Breast epithelium (tissue), 4 donors: Measurements from ENCODE around the gene HERC2. TPM values are rescaled to one million over a fixed set of nuclear protein-coding genes. Genes with fewer than 3 reads are reported as not detected.

Source experiments
- DNase-seq, 2 donors: peaks; one replicate each; pipeline ENCODE4 v3.0.0-alpha.2; 2019; ENCODE audit warnings: low spot score in 2 of 2
- H3K27ac ChIP-seq, 2 donors: fragments of 200-600 bp; sonication (generic) in 1 of 2; one replicate each; pipeline ENCODE4 v1.5.1; 2016 to 2019; ENCODE audit warnings: mild to moderate bottlenecking in 1 of 2
- H3K27me3 ChIP-seq, 2 donors: fragments of 200-600 bp; sonication (generic) in 1 of 2; one replicate each; pipeline versions ENCODE4 v1.5.1 to v1.6.0; 2017 to 2019; ENCODE audit warnings: control low read depth in 1 of 2, mild to moderate bottlenecking in 1 of 2
- H3K36me3 ChIP-seq: fragments of 200-600 bp; one replicate; pipeline ENCODE4 v1.5.1; 2019
- H3K4me1 ChIP-seq, 2 donors: fragments of 200-600 bp; sonication (generic); one replicate each; pipeline ENCODE4 v1.5.1; 2016 to 2019; ENCODE audit warnings: control low read depth in 1 of 2
- H3K4me3 ChIP-seq, 3 donors: fragments of 200-600 bp; sonication (generic); 1 replicate in 2 of 3; 2 replicates in 1 of 3; pipeline ENCODE4 v1.5.1; 2016 to 2019; ENCODE audit warnings: mild to moderate bottlenecking in 3 of 3, moderate library complexity in 2 of 3
- H3K9me3 ChIP-seq, 2 donors: fragments of 200-600 bp; sonication (generic) in 1 of 2; one replicate each; pipeline ENCODE4 v1.5.1; 2016 to 2019; ENCODE audit warnings: control low read depth in 1 of 2
- POLR2A ChIP-seq: fragments of 450-650 bp; IDR thresholded peaks from one replicate; pipeline ENCODE4 v1.6.1; 2016; ENCODE audit warnings: antibody characterized with exemption, mild to moderate bottlenecking, moderate library complexity
- POLR2AphosphoS5 ChIP-seq, 3 donors: sonication (generic); formaldehyde crosslinking; IDR thresholded peaks; one replicate each; pipeline ENCODE4 v1.6.1; 2017; ENCODE audit warnings: antibody characterized with exemption in 3 of 3
- intact Hi-C: fragments of 100-400 bp; cut with DNase I; formaldehyde crosslinking; loops from one replicate; pipeline ENCODE4 v1.15.1; 2023; ENCODE audit warnings: low total_unique reads
- total RNA-seq, 3 donors: library from RNA; depleted of rRNA; stranded (reverse); fragments of >200 nt; gene quantifications; one replicate each; pipeline ENCODE4 v1.1.0, GENCODE V29; 2016
- TF ChIP-seq, protein P1 (sequence below), 3 donors: fragments of 450-650 bp; IDR thresholded peaks; one replicate each; pipeline ENCODE4 v1.5.1; 2016 to 2017; ENCODE audit warnings: antibody characterized with exemption in 3 of 3, mild to moderate bottlenecking in 3 of 3, moderate library complexity in 3 of 3

The HERC2 gene
- total RNA-seq, 3 donors from 2014 or later, result 46.2 to 55.8 (median 51.1) TPM

DNA sequence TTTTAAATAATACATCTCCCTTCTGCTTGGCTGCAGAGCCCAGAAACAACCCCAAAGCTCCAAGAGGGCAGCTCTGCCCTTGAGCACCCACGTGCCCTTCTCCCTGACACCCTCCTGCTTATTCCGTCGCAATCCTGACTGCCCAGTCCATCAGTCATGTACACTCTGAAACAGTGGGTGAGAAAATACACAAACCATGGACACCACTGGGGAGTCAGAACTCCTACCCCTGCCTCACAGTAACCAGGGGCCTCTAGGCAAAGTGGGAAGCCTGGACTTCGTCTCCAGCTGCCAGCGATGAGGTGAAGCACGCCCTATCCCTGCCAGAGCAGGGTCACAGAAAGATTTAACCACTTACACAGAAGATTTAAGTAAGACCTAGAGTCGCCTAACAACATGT lies 40.1 kb downstream of the HERC2 start:
- Histone ChIP-seq H3K4me3 (no peak overlapping the region), H3K36me3 (no peaks in the 10 kb centered on the region), H3K4me1 (no peaks in the 10 kb centered on the region), H3K9me3 (peaks cover 0 to 4% of the 10 kb centered on the region in 2 donors), H3K27me3 (no peaks in the 10 kb centered on the region), H3K27ac (no peak overlapping the region)
- TF ChIP-seq POLR2AphosphoS5 (IDR thresholded peaks at IDR 0.05) (no peak), POLR2A (no peak)
- TF ChIP-seq, protein P1, sequence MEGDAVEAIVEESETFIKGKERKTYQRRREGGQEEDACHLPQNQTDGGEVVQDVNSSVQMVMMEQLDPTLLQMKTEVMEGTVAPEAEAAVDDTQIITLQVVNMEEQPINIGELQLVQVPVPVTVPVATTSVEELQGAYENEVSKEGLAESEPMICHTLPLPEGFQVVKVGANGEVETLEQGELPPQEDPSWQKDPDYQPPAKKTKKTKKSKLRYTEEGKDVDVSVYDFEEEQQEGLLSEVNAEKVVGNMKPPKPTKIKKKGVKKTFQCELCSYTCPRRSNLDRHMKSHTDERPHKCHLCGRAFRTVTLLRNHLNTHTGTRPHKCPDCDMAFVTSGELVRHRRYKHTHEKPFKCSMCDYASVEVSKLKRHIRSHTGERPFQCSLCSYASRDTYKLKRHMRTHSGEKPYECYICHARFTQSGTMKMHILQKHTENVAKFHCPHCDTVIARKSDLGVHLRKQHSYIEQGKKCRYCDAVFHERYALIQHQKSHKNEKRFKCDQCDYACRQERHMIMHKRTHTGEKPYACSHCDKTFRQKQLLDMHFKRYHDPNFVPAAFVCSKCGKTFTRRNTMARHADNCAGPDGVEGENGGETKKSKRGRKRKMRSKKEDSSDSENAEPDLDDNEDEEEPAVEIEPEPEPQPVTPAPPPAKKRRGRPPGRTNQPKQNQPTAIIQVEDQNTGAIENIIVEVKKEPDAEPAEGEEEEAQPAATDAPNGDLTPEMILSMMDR (IDR thresholded peaks at IDR 0.05), result no peak
- intact Hi-C loops, result no loop called here
- no peak for DNase-seq

DNA sequence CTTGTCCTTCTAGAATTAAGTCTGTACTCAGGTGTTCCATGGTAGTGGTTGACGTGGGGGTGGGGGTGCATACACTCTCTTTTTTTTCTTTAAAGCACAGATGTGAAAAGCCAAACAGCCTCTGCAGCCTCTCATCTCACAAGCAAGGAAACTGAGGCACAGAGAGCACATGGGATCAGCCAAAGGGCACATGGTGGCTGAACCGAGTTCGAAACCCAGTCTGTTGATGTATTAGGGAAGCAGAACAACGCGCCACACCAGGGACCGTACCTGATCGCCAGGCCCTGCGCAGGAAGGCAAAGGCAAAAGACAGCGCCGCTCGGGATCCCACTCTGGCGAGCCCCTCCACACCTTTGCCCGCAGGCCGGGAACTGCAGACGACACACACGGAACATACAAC lies 47.3 kb downstream of the HERC2 start:
- Histone ChIP-seq H3K36me3 (no peaks in the 10 kb centered on the region), H3K4me1 (no peaks in the 10 kb centered on the region), H3K27ac (no peak overlapping the region), H3K4me3 (no peak overlapping the region), H3K9me3 (no peaks in the 10 kb centered on the region), H3K27me3 (no peaks in the 10 kb centered on the region)
- TF ChIP-seq POLR2AphosphoS5 (IDR thresholded peaks at IDR 0.05) (no peak), POLR2A (no peak)
- TF ChIP-seq, protein P1 (IDR thresholded peaks at IDR 0.05), result no peak
- no peak for DNase-seq
- intact Hi-C loops, result no loop called here

- intact Hi-C loops, result no loop called here
- H3K36me3 ChIP-seq, result no peaks in the 10 kb centered on the region
- no peak for DNase-seq
Observed at GRCh38 chr15:28273873-28274610, 47.9 kb downstream of the HERC2 start.

DNA sequence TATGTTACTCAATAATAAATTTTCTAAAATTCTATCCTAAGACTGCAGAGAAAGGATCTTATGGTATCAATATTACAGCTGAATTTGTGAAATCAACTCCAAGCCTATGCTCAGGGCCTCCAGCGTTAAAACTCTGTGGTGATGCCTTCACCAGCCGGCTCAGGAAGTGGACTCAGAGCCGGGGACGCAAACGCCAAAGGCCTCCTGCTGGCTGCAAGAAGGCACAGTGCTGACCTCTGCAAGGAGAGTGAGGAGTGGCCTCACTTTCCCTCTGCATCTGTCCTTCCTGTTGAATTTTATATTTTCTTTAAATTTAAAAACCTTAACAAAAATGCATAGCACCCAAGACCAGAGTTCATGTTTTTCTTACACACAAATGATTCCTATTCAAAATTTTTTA lies 48.5 kb downstream of the HERC2 start:
- Histone ChIP-seq H3K4me1 (no peaks in the 10 kb centered on the region), H3K36me3 (no peaks in the 10 kb centered on the region), H3K27me3 (no peaks in the 10 kb centered on the region), H3K4me3 (no peak overlapping the region), H3K27ac (no peak overlapping the region), H3K9me3 (no peaks in the 10 kb centered on the region)
- no peak for DNase-seq
- intact Hi-C loops, result no loop called here
- TF ChIP-seq POLR2AphosphoS5 (IDR thresholded peaks at IDR 0.05), result no peak
- TF ChIP-seq POLR2A, result no peak
- TF ChIP-seq, protein P1 (IDR thresholded peaks at IDR 0.05), result no peak

More at GRCh38 chr15:28273873-28274610, 47.9 kb downstream of the HERC2 start:
- no peaks in the 10 kb centered on the region for H3K27me3 ChIP-seq
- H3K9me3 ChIP-seq, result no peaks in the 10 kb centered on the region
- TF ChIP-seq POLR2AphosphoS5 (IDR thresholded peaks at IDR 0.05), result no peak
- TF ChIP-seq POLR2A, result no peak
- TF ChIP-seq, protein P1 (IDR thresholded peaks at IDR 0.05), result no peak
- H3K4me3 ChIP-seq, result no peak overlapping the region
- no peaks in the 10 kb centered on the region for H3K4me1 ChIP-seq
- H3K27ac ChIP-seq, result no peak overlapping the region

DNA sequence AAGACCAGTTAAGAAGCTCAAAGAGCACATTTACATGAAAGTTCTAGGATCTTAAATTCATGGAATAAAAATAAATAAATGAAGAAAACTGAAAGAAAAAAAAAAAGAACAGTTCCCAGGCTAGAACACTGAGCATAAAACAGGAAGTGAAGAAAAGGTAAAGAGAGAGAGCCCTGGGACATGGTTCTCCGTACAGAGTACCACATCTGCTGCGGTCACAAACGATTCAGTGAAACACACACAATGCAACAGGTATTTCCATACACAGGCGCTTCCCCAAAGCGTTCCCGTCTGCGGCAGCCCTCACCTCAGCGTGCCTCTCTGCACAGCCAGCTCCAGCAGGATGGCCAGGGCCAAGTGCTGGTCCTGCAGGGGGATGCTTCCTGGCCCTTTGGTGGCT lies 49.4 kb downstream of the HERC2 start:
- no peaks in the 10 kb centered on the region for H3K36me3 ChIP-seq
- H3K9me3 ChIP-seq, result no peaks in the 10 kb centered on the region
- no peak overlapping the region for H3K27ac ChIP-seq
- H3K4me3 ChIP-seq, result no peak overlapping the region
- intact Hi-C loops, result no loop called here
- H3K27me3 ChIP-seq, result no peaks in the 10 kb centered on the region
- TF ChIP-seq, protein P1 (IDR thresholded peaks at IDR 0.05), result no peak
- TF ChIP-seq POLR2AphosphoS5 (IDR thresholded peaks at IDR 0.05) (no peak), POLR2A (no peak)
- H3K4me1 ChIP-seq, result no peaks in the 10 kb centered on the region
- DNase-seq, result no peak
